Measurements from ENCODE around the gene ALDH1B1. TPM values are rescaled to one million over a fixed set of nuclear protein-coding genes. Genes with fewer than 3 reads are reported as not detected.
A peak's percentile ranks its signal among the peaks of the same experiment; 100 is the strongest.

The ALDH1B1 gene
- polyA plus RNA-seq (2011; rRNA removed) (47.0 and 51.7 TPM in 2 replicates), polyA minus RNA-seq (2011; rRNA and poly(A)+ RNA removed) (57.6 and 72.0 TPM in 2 replicates)

DNA sequence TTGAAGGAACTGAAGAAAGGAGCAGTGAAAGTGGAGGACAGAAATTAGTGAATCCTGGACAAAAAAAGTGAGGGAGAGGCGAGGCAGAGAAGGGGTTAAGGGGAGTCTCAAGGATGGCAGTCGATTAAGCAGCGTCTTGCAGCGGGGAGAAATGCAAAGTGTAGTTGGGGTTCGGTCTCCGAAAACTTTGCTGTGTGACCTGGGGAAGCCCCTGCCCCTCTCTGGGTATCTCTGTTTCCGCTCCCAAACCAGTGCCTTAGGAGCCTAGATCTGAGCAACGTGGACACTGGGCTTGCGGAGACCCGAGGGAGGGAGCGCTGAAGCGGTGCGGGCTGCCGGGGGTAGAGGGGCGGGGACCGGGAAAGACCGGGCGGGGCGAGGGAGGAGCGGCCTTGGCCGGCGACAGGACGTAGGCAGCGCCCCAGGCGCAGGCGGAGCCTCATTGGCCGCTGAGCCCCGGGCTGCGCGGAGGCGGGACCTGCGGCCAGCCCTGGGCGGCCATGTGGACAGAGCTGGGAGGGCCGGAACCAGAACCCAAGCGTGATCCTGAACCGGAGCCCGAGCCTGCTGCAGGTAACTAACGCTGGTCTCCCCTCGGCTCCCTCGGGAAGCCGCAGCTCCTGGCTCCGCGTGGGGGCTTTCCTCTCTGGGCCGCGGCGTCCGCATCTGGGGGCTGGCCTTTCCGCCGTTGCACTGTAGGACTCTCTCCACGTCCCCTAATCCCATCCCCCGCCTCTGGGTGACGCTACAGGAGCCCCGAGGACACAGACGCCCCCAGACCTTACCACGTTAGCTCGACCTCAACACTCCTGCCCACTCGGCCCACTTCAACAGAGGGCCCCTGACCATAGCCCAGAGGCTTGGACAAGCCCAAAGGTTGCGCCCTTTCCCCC, at the start of gene ALDH1B1:
Gene ALDH1B1 (plus strand): TSS at position 468 of the 893 bp plus-strand sequence. CDS start 3,047 bp downstream, outside the sequence.
- Histone ChIP-seq H3K4me3 (ENCODE audit: low read depth, low read length) (peak within 1 kb of the TSS; percentile 90), H3K9me3 (ENCODE audit: control insufficient read depth, insufficient read depth, low read length) (peaks cover 4% of the 10 kb centered on the region; the same call in 1 of the 2 replicates), H3K27me3 (ENCODE audit: control insufficient read depth, insufficient read depth, low read length) (no peaks in the 10 kb centered on the region), H3K27ac (ENCODE audit: low read depth, low read length) (peak within 1 kb of the TSS; percentile 65)
- POLR2A ChIA-PET, result interaction anchor here (0.9 to 1.3 kb wide), 3 partner anchors 9 to 20 kb away, joined by 3 to 6 read pairs (median 4); no protein-coding TSS in a partner anchor
- CTCF ChIA-PET, result interaction anchor here (1.2 to 1.4 kb wide), 2 partner anchors 10 to 304 kb away, joined by 3 to 5 read pairs; no protein-coding TSS in a partner anchor
- peak; percentile 58 for DNase-seq (ENCODE audit: low read depth, low spot score)
- TF ChIP-seq, protein P1, sequence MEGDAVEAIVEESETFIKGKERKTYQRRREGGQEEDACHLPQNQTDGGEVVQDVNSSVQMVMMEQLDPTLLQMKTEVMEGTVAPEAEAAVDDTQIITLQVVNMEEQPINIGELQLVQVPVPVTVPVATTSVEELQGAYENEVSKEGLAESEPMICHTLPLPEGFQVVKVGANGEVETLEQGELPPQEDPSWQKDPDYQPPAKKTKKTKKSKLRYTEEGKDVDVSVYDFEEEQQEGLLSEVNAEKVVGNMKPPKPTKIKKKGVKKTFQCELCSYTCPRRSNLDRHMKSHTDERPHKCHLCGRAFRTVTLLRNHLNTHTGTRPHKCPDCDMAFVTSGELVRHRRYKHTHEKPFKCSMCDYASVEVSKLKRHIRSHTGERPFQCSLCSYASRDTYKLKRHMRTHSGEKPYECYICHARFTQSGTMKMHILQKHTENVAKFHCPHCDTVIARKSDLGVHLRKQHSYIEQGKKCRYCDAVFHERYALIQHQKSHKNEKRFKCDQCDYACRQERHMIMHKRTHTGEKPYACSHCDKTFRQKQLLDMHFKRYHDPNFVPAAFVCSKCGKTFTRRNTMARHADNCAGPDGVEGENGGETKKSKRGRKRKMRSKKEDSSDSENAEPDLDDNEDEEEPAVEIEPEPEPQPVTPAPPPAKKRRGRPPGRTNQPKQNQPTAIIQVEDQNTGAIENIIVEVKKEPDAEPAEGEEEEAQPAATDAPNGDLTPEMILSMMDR (IDR thresholded peaks at IDR 0.05; ENCODE audit: low read depth, low read length), result 0 out of 2 replicates have a peak, but pooled peaks have one; percentile 8

GRCh38 chr9:38343037-38343436, 49.5 kb upstream of the ALDH1B1 start:
- ChIA-PET POLR2A (no interaction called here), CTCF (no interaction called here)
- TF ChIP-seq, protein P1 (IDR thresholded peaks at IDR 0.05; ENCODE audit: low read depth, low read length), result no peak
- Histone ChIP-seq H3K4me3 (ENCODE audit: low read depth, low read length) (no peak overlapping the region), H3K27ac (ENCODE audit: low read depth, low read length) (no peak overlapping the region), H3K27me3 (ENCODE audit: control insufficient read depth, insufficient read depth, low read length) (peaks cover 48% of the 10 kb centered on the region), H3K9me3 (ENCODE audit: control insufficient read depth, insufficient read depth, low read length) (no peaks in the 10 kb centered on the region)
- DNase-seq (ENCODE audit: low read depth, low spot score), result no peak

- ChIA-PET CTCF (no interaction called here), POLR2A (no interaction called here)
- peaks cover 45% of the 10 kb centered on the region for H3K27me3 ChIP-seq (ENCODE audit: control insufficient read depth, insufficient read depth, low read length)
- no peak for DNase-seq (ENCODE audit: low read depth, low spot score)
- H3K4me3 ChIP-seq (ENCODE audit: low read depth, low read length), result no peak overlapping the region
- no peaks in the 10 kb centered on the region for H3K9me3 ChIP-seq (ENCODE audit: control insufficient read depth, insufficient read depth, low read length)
- TF ChIP-seq, protein P1 (IDR thresholded peaks at IDR 0.05; ENCODE audit: low read depth, low read length), result no peak
- H3K27ac ChIP-seq (ENCODE audit: low read depth, low read length), result no peak overlapping the region
Observed at GRCh38 chr9:38343552-38343951, 49.0 kb upstream of the ALDH1B1 start.

DNA sequence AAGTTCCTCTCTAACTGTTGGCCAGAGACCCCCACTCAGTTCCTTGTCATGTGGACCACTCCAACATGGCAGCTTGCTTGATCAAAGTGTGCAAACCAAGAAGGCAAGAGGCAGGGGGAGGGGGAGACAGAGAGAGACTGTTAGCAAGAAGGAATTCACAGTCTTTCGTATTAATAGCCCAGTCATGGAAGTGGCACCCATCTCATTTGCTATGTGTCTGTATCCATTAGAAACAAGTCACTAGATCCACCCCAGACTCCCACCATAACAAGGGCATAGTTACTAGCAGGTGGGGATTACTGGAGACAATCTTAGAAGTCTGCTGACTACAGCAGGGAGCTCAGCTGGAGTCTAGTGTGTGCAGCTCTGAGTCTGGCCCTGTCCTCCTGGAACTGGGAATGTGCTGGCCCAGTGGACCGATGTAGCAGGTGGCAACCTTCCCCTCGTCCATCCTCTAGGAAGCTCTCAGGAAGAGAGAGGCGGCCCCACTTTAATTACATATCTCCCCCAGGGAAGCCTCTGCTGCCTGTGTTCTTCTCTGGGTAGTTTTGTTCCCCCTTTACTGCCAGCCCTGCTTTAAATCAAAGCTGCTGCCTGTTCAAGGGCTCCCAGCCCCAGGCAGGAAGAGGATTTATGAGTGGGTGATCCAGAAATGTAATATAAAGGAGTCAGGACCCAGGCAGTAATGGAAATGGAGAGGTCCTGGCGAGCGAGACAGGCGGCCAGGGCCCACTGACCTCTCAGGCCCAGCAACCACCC, 47.8 kb upstream of the ALDH1B1 start:
- ChIA-PET POLR2A (no interaction called here), CTCF (interaction anchor here (0.5 kb wide), 1 partner anchor 863 kb away, joined by 3 read pairs; no protein-coding TSS in a partner anchor)
- Histone ChIP-seq H3K27ac (ENCODE audit: low read depth, low read length) (no peak overlapping the region), H3K27me3 (ENCODE audit: control insufficient read depth, insufficient read depth, low read length) (peaks cover 45% of the 10 kb centered on the region), H3K4me3 (ENCODE audit: low read depth, low read length) (no peak overlapping the region), H3K9me3 (ENCODE audit: control insufficient read depth, insufficient read depth, low read length) (no peaks in the 10 kb centered on the region)
- TF ChIP-seq, protein P1 (IDR thresholded peaks at IDR 0.05; ENCODE audit: low read depth, low read length), result no peak
- no peak for DNase-seq (ENCODE audit: low read depth, low spot score)

Measured in AG04450 (cell line).